ENCODE results near the gene SMIM26. TPM values are rescaled to one million over a fixed set of nuclear protein-coding genes. Genes with fewer than 3 reads are reported as not detected.

SMIM26 gene
- total RNA-seq, 1 donor from 2014 or later = 85.2 TPM

GRCh38 chr20:18613553-18613952 is 46.3 kb downstream of the SMIM26 start:
- Histone ChIP-seq H3K36me3 (no peaks in the 10 kb centered on the region), H3K9me3 (no peaks in the 10 kb centered on the region), H3K27me3 (no peaks in the 10 kb centered on the region), H3K4me3 (no peak overlapping the region), H3K27ac (no peak overlapping the region), H3K4me1 (peaks cover 14% of the 10 kb centered on the region)
- TF ChIP-seq POLR2AphosphoS5 (IDR thresholded peaks at IDR 0.05; ENCODE audit: insufficient read depth in 1 of 2, low read depth in 1 of 2) (peak in 1 of 2 donors; percentile 11), CTCF (IDR thresholded peaks at IDR 0.05) (no peak)
- intact Hi-C loops (cut with DNase I) = no loop called here
- no peak for DNase-seq (ENCODE audit: extremely low spot score in 2 of 2)

GRCh38 chr20:18614244-18614643 is 47.0 kb downstream of the SMIM26 start:
- Histone ChIP-seq H3K4me3 (no peak overlapping the region), H3K9me3 (no peaks in the 10 kb centered on the region), H3K27ac (no peak overlapping the region), H3K4me1 (peaks cover 14% of the 10 kb centered on the region), H3K36me3 (no peaks in the 10 kb centered on the region), H3K27me3 (no peaks in the 10 kb centered on the region)
- DNase-seq (ENCODE audit: extremely low spot score in 2 of 2) = no peak
- TF ChIP-seq CTCF (IDR thresholded peaks at IDR 0.05) (no peak), POLR2A (IDR thresholded peaks at IDR 0.05) (no peak)
- intact Hi-C loops (cut with DNase I) = no loop called here

DNA sequence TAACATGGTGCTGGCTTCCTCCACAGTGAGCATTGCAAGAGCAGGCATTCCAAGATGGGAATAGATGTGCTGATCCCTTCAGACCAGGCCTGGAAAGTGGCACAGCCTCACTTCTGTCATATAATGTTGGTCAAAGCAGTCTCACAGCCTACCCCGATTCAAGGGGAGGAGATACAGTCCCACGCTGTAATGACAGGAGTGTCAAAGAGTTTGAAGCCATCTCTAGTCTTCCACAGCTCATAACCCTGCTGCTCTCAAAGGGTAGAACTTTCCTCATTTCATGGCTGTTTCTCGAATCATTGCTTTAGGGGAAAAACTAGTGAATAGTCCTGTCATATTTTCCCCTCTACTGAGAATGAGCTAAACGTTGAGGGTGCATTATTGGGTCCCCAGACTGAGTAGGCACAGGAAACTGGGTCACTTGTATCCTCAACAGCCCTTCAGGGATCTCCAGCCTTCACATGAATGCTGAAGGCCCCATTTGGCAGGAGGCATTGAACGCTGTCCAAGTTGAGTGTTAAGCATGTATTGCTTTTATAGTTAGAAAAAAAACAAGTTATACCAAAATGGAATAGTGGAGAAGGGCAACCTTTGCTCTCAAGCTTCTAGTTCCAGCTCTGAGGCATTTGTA is 47.9 kb downstream of the SMIM26 start:
- H3K27me3 ChIP-seq = no peaks in the 10 kb centered on the region
- H3K4me1 ChIP-seq = peaks cover 14% of the 10 kb centered on the region
- intact Hi-C loops (cut with DNase I) = no loop called here
- H3K27ac ChIP-seq = no peak overlapping the region
- no peak overlapping the region for H3K4me3 ChIP-seq
- no peaks in the 10 kb centered on the region for H3K9me3 ChIP-seq
- no peak for DNase-seq (ENCODE audit: extremely low spot score in 2 of 2)
- H3K36me3 ChIP-seq = no peaks in the 10 kb centered on the region
- TF ChIP-seq POLR2A (IDR thresholded peaks at IDR 0.05) = no peak
- no peak for TF ChIP-seq POLR2AphosphoS5 (IDR thresholded peaks at IDR 0.05; ENCODE audit: insufficient read depth in 1 of 2, low read depth in 1 of 2)
- no peak for TF ChIP-seq CTCF (IDR thresholded peaks at IDR 0.05)

Small RNA genes within 50 kb of the gene (small RNA-seq; reads per million reads assigned to genes)
- not detected for gene RN7SL638P
- gene RNU6ATAC34P = not detected

Other genes with a start within 250 kb of the SMIM26 start
- gene DZANK1, start 100.4 kb upstream of the SMIM26 start, total RNA-seq = 2.9 TPM
- 8.1 TPM for gene POLR3F, start 100.0 kb upstream of the SMIM26 start, total RNA-seq
- gene RBBP9, start 70.2 kb upstream of the SMIM26 start, total RNA-seq = 11.0 TPM
- gene SEC23B, start 59.5 kb upstream of the SMIM26 start, total RNA-seq = 30.7 TPM
- gene DTD1, start 20.6 kb downstream of the SMIM26 start, total RNA-seq = 24.1 TPM
- gene SCP2D1, start 246.4 kb downstream of the SMIM26 start, total RNA-seq = not detected